ENCODE results near the gene COX8A.

Gene COX8A

DNA sequence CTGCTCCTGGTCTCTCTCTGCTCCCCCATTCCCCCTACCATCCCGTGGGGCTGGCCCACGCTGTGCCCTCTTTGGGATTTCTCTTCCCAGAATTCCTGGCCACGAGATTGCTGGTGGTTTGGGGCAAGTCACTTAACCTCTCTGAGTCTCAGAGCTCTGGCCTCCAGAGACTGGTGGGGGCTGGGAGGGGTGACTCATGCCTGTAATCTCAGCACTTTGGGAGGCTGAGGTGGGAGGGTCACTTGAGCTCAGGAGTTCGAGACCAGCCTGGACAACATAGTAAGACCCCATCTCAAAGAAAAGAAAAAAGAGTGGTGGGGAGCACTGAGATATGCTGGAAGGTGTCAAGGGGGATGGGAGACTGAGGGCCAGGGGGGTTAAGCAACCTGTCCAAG is 30.2 kb downstream of the COX8A start:
- DNase-seq = no peak

DNA sequence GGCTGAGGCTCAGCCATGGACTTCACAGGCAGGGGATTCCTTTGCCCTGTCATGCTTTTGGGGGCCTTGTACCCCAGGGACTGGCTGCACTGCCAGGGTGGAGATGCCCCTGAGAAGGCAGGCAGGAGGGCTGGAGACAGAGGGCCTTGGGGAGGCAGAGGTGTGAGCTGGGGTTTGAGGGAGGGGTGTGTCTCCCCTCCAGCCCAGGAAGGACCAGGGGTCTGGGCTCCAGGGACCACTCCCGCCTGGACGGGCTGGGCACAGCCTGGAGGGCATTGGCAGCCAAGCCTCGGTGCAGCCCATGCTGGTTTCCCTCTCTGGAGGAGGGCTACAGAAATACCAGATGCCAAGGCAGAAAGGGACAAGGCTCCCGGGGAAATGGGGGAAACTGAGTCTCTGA is 31.3 kb downstream of the COX8A start:
- no peak for DNase-seq

DNA sequence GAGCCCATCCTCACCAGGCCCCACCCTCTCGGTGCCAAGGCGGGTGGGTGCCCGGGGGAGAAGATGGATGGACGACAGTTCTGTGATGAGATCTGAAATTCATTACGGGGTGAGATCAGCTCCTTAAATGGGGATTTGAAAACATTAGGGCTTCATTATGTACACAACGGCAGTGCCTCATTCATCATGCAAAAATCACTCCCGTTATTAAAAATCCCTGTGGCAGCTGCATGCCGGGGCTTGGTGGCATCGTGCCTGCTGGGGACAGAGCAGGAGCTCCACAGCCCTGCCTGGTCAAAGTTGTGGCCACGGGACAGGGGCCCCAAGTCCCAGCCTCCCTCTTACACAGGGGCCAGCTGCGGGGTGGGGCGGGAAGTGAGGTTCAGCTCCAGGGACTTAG is 32.0 kb downstream of the COX8A start:
- DNase-seq = no peak

DNA sequence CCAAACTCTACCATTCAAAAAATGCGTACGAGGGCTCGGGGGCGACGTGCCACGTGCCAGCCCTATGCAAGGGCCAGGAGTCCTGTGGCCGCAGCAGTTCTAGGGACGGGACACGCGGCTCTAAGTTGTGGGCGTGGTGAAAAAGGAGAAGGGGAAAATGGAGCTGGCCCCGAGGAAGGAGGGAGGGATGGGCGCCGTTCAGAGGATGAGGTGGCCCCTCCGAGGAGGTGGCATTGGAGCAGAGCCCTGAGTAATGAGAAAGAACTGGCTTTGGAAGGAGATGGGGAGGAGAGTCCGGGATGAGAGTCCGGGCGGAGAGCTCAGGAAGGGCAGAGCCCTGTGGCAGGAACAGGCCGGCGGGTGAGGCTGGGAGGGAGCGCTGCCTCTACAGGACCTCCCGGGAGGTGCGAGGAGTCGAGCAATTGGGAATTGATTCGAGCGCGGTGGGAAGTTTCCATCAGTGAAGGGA is 32.8 kb downstream of the COX8A start:
- no peak for DNase-seq

- DNase-seq = no peak
Measured at GRCh38 chr11:64007629-64008282, 33.3 kb downstream of the COX8A start.

DNA sequence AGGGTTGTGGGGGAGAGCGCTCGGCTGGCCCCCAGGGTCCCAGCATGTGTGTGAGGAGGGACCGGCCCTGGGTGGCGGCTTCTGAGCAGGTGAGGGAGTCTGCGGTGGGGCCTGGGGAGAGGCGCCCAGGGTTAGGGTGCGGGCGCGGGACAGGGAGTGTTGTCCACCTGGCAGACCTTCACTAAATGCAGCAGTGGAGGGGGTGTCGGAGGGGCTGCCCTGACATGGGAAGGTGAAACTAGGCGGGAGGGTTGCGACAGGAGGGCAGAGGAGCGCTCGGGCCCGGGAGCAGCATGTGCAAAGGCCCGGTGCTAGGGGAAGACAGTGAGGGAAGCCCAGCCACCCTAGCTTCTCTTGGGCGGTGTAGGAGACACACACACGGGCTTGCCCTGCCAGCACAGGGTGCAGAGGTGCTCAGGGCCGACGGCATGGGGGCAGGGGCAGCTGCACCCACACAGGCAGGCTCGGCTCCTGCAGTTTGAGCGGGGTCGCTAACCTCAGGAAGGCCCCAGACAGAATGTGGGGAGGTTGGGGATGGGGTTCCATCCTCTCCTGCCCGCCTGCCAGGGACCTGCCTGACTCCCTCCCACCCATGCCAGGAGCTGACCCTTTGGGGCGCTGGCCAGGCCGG is 34.0 kb downstream of the COX8A start:
- no peak for DNase-seq

- DNase-seq = no peak
Measured at GRCh38 chr11:64008914-64009633, 34.7 kb downstream of the COX8A start.

DNA sequence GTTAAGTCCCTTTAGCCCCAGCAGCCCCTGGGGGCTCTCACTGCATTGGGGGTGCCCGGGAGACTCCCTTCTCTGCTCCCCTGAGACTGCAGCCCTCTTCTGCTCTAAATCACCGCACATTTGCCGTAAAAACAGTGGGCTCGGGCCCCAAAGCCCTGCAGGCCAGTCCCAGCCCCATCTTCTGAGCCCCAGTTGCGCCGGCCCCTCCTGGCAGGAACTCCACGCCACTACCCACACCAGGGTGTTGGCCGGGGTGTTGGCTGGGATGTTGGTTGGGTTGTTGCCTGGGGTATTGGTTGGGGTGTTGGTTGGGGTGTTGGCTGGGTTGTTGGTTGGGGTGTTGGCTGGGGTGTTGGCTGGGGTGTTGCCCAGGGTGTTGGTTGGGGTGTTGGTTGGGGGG is 35.3 kb downstream of the COX8A start:
- DNase-seq = no peak

GRCh38 chr11:64010783-64011182 is 36.4 kb downstream of the COX8A start:
- DNase-seq = no peak

DNA sequence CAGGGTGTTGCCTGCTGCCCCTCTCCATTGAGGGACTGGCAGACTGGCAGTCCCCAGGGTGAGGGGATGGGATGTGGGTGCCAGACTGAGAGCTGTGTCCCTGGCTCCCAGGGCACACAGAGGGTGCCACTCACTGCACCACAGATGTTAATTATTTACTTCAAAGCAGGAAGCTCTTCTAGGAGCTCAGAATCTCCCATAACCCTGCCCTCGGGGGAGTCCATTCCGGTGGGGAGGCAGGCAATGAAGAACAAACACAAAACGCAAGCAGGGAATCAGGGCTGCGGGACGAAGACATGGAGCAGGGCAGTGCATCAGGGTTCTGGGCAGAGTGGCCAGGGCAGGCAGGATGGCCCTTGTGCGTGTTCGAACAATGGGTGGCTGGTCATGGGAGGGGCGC is 37.0 kb downstream of the COX8A start:
- no peak for DNase-seq

GRCh38 chr11:64013141-64013896 is 38.9 kb downstream of the COX8A start:
- no peak for DNase-seq

GRCh38 chr11:64014356-64014755 is 39.9 kb downstream of the COX8A start:
- DNase-seq = no peak

GRCh38 chr11:64015510-64015909 is 41.1 kb downstream of the COX8A start:
- no peak for DNase-seq

DNA sequence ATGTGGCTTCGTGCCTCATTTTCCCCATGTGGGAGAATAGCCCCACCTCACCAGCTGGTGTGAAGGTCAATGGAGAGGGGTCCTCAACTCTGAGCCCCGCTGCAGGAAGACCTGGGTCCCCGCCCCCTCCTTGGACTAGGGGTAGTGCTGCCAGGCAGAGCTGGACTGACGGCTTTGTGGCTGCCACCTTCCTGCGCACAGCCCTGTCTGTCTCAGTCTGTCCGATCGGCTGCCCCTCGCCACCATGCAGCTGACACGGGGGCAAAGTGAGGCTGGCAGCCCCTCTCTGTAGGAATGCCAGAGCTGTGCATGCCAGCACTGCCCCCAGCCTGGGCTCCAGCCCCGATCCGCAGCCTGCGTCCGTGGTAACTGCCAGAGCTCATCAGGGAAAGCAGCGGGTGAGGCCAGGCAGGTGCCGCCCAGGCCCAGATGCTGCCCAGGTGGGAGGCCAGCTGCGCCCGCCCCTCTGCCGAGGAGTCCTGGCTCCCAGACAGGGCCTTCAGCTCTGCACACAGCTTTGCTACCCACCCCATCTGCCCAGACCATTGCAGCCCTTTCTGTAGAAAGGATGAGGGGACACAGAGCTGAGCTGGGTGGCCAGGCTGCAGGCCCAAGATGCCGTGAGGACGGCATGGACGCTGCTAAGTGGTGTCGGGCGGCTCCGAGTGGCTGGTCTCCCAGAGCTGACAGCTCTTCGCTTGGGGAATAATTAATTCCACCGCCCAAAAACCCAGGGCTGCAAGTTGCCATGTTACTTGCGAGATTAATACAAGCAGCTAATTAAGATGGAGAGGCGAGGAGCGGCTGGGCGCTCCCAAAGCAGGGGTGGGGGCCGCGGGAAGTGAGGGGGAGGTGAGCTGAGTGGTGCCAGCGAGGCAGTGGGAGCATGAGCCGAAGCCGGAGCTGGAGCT is 41.8 kb downstream of the COX8A start:
- no peak for DNase-seq

DNA sequence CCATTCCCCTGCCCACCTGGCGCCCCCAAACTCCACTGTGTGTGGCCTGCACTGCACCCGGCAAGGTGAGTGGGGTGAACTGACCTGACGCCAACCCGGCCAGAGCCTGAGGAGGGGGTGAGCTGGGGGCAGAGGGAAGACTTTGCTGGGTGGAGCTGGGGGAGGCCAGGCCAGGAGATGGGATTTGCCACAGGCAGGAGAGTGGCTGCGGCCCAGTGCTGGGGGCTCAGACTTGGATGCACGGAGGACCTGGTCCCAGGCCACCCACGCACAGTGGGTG is 43.5 kb downstream of the COX8A start:
- DNase-seq = no peak

GRCh38 chr11:64018310-64018709 is 43.9 kb downstream of the COX8A start:
- no peak for DNase-seq

- DNase-seq = no peak
Measured at GRCh38 chr11:64019106-64020037, 45.0 kb downstream of the COX8A start.

DNA sequence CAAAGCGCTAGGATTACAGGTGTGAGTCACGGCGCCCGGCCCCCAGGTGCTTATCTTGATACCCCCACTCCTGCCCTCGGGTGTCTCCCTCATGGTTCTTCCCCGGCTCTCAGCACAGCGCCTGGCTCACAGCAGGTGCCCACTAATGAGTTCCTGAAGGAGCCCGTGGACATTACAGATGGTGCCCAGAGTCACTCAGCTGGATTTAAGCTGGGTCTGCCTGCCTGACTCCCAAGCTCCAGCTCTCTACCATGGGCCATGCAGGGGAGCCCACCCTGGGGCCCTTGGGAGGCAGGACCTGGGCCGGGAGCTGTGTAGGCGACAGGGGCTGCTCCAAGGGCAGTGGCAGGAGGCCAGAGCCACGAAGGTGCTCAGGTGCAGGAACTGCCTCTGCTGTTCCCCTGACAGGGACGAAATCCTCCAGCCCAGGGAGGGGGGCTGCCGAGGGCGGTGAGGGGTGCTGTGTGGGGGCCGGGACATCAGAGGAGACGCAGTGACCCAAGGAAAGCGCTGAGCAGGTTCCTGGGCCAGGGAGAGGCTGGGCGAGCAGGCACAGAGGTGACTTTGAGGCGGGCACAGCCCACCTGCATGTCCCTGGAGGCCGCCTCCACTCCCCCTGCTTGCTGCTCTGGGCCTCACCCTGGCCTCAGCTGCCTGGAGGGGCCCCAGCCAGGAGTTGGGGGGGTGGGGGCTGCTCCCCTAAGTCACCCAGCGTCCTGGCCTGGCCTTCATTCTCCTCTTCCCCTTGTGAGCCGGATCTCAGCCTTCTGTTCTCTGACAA is 46.7 kb downstream of the COX8A start:
- no peak for DNase-seq

DNA sequence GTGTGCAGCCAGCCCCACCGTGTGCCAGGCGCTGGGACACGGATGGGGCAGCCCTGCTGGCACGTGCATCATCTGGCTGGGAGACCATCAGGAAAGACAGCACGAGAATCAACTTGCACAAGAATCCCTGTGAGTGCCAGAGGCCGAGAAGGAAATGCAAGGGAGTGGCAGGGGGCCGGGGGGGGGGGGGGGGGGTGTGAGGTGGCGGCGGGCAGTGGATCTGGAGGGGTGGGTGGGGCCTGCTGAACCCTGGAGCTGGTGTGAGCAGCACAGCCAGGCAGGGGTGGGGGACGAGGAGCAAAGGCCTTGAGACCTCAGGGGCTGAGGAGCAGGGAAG is 47.3 kb downstream of the COX8A start:
- DNase-seq = no peak

GRCh38 chr11:64022125-64022784 is 47.8 kb downstream of the COX8A start:
- no peak for DNase-seq
